Neural cell (in vitro differentiated cells): ENCODE data around the gene SFI1. TPM values are rescaled to one million over a fixed set of nuclear protein-coding genes. Genes with fewer than 3 reads are reported as not detected.

Experiments used
- H2AFZ ChIP-seq: fragments of 200-600, 300-800 bp; sonication (generic), shearing (Covaris generic); 2 replicates; pipeline ENCODE4 v1.6.0; 2014; ENCODE audit warnings: low read depth, mild to moderate bottlenecking, antibody characterized with exemption, low read length, moderate library complexity
- H3F3A ChIP-seq: fragments of 200-600 bp; shearing (Covaris generic); 2 replicates; pipeline ENCODE4 v1.6.1; 2016; ENCODE audit warnings: mild to moderate bottlenecking, moderate library complexity, mixed read lengths, antibody characterized with exemption, low read length; ENCODE audit not compliant: insufficient read depth, poor library complexity, severe bottlenecking
- H3K27ac ChIP-seq: fragments of 200-600, 300-800 bp; sonication (generic), shearing (Covaris generic); 2 replicates; pipeline ENCODE4 v1.5.1; 2014; ENCODE audit warnings: mild to moderate bottlenecking, low read length, moderate library complexity
- H3K27me3 ChIP-seq: fragments of 300-800, 200-600 bp; sonication (generic), shearing (Covaris generic); 2 replicates; pipeline ENCODE4 v1.6.0; 2014; ENCODE audit warnings: mild to moderate bottlenecking, low read depth, low read length, moderate library complexity; ENCODE audit not compliant: insufficient read depth
- H3K36me3 ChIP-seq: fragments of 300-800, 200-600 bp; sonication (generic), shearing (Covaris generic); 2 replicates; pipeline ENCODE4 v1.5.1; 2014; ENCODE audit warnings: mild to moderate bottlenecking, antibody characterized with exemption, low read length, moderate library complexity; ENCODE audit not compliant: insufficient read depth
- H3K4me2 ChIP-seq: fragments of 300-800, 200-600 bp; sonication (generic), shearing (Covaris generic); 2 replicates; pipeline ENCODE4 v1.6.0; 2014; ENCODE audit warnings: mild to moderate bottlenecking, low read length
- H3K4me3 ChIP-seq: fragments of 300-800, 200-600 bp; sonication (generic), shearing (Covaris generic); 2 replicates; pipeline ENCODE4 v1.5.1; 2014; ENCODE audit warnings: mild to moderate bottlenecking, low read length, moderate library complexity
- H3K79me2 ChIP-seq: fragments of 200-600 bp; shearing (Covaris generic); replicated peaks from 2 replicates; pipeline ENCODE4 v1.6.0; 2014; ENCODE audit warnings: mild to moderate bottlenecking, low read length, moderate library complexity; ENCODE audit not compliant: insufficient read depth
- H3K9ac ChIP-seq: fragments of 300-800, 200-600 bp; sonication (generic), shearing (Covaris generic); 2 replicates; pipeline ENCODE4 v1.6.1; 2016; ENCODE audit warnings: mild to moderate bottlenecking, low read length, mixed read lengths
- H3K9me2 ChIP-seq: fragments of 200-600 bp; shearing (Covaris generic); 2 replicates; pipeline ENCODE4 v1.6.1; 2016; ENCODE audit warnings: mild to moderate bottlenecking, low read length, mixed read lengths; ENCODE audit not compliant: insufficient read depth
- H3K9me3 ChIP-seq: fragments of 200-600, 300-800 bp; sonication (generic), shearing (Covaris generic); 2 replicates; pipeline ENCODE4 v1.6.1; 2016; ENCODE audit warnings: mild to moderate bottlenecking, mixed run types, low read length, moderate library complexity, mixed read lengths
- H4K20me1 ChIP-seq: fragments of 200-600 bp; shearing (Covaris generic); 2 replicates; pipeline ENCODE4 v1.6.1; 2016; ENCODE audit warnings: mild to moderate bottlenecking, mixed run types; ENCODE audit not compliant: insufficient read depth
- EP300 ChIP-seq: fragments of 450-650 bp; conservative IDR thresholded peaks from 2 replicates; pipeline ENCODE4 v1.6.1; 2014; ENCODE audit warnings: antibody characterized with exemption, mild to moderate bottlenecking, moderate library complexity; ENCODE audit not compliant: poor library complexity, severe bottlenecking
- EZH2 ChIP-seq: fragments of 200-600, 300-800 bp; shearing (Covaris generic), sonication (generic); IDR thresholded peaks from 2 replicates; pipeline ENCODE4 v1.6.1; 2014; ENCODE audit warnings: antibody characterized with exemption, low read length, borderline replicate concordance, mild to moderate bottlenecking; ENCODE audit not compliant: insufficient read depth, poor library complexity, severe bottlenecking
- MXI1 ChIP-seq: fragments of 450-650 bp; conservative IDR thresholded peaks from 2 replicates; pipeline ENCODE4 v1.6.1; 2014; ENCODE audit warnings: antibody characterized with exemption, mild to moderate bottlenecking; ENCODE audit not compliant: poor library complexity, severe bottlenecking
- POLR2AphosphoS5 ChIP-seq: IDR thresholded peaks from 2 replicates; pipeline ENCODE4 v1.6.1; 2012
- RAD21 ChIP-seq: fragments of 450-650 bp; conservative IDR thresholded peaks from 2 replicates; pipeline ENCODE4 v1.6.1; 2014; ENCODE audit warnings: antibody characterized with exemption, mild to moderate bottlenecking, moderate library complexity
- SMC3 ChIP-seq: fragments of 450-650 bp; conservative IDR thresholded peaks from 2 replicates; pipeline ENCODE4 v1.6.1; 2014; ENCODE audit warnings: antibody characterized with exemption, mild to moderate bottlenecking, moderate library complexity; ENCODE audit not compliant: poor library complexity
- TAF1 ChIP-seq: IDR thresholded peaks from 2 replicates; pipeline ENCODE4 v1.6.1; 2012; ENCODE audit warnings: low read depth
- polyA plus RNA-seq: library from polyadenylated mRNA; depleted of rRNA; stranded (reverse); fragments of >200 nt; gene quantifications from 2 replicates; pipeline ENCODE4 v1.2.3, GENCODE V29; 2014
- TF ChIP-seq, protein P1 (sequence below): IDR thresholded peaks from 2 replicates; pipeline ENCODE4 v1.6.1; 2012; ENCODE audit warnings: borderline replicate concordance
- TF ChIP-seq, protein P2 (sequence below): fragments of 450-650 bp; IDR thresholded peaks from 2 replicates; pipeline ENCODE4 v1.5.1; 2014; ENCODE audit warnings: antibody characterized with exemption, mild to moderate bottlenecking, moderate library complexity; ENCODE audit not compliant: poor library complexity, severe bottlenecking

The SFI1 gene
- polyA plus RNA-seq, 1 donor from 2014 or later: 19.9 TPM

- no peak overlapping the region for H3K9ac ChIP-seq
- no peaks in the 10 kb centered on the region for H3K27me3 ChIP-seq
- no peaks in the 10 kb centered on the region for H3F3A ChIP-seq
- no peak overlapping the region for H3K4me3 ChIP-seq
- H3K9me3 ChIP-seq: no peaks in the 10 kb centered on the region
- H3K36me3 ChIP-seq: no peaks in the 10 kb centered on the region
- no peaks in the 10 kb centered on the region for H3K79me2 ChIP-seq
- no peak overlapping the region for H3K27ac ChIP-seq
- H4K20me1 ChIP-seq: no peaks in the 10 kb centered on the region
- no peak overlapping the region for H3K4me2 ChIP-seq
- no peaks in the 10 kb centered on the region for H3K9me2 ChIP-seq
- TF ChIP-seq RAD21: no peak
- no peak for TF ChIP-seq TAF1
- TF ChIP-seq EZH2: no peak
- TF ChIP-seq, protein P1, sequence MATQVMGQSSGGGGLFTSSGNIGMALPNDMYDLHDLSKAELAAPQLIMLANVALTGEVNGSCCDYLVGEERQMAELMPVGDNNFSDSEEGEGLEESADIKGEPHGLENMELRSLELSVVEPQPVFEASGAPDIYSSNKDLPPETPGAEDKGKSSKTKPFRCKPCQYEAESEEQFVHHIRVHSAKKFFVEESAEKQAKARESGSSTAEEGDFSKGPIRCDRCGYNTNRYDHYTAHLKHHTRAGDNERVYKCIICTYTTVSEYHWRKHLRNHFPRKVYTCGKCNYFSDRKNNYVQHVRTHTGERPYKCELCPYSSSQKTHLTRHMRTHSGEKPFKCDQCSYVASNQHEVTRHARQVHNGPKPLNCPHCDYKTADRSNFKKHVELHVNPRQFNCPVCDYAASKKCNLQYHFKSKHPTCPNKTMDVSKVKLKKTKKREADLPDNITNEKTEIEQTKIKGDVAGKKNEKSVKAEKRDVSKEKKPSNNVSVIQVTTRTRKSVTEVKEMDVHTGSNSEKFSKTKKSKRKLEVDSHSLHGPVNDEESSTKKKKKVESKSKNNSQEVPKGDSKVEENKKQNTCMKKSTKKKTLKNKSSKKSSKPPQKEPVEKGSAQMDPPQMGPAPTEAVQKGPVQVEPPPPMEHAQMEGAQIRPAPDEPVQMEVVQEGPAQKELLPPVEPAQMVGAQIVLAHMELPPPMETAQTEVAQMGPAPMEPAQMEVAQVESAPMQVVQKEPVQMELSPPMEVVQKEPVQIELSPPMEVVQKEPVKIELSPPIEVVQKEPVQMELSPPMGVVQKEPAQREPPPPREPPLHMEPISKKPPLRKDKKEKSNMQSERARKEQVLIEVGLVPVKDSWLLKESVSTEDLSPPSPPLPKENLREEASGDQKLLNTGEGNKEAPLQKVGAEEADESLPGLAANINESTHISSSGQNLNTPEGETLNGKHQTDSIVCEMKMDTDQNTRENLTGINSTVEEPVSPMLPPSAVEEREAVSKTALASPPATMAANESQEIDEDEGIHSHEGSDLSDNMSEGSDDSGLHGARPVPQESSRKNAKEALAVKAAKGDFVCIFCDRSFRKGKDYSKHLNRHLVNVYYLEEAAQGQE: no peak
- TF ChIP-seq POLR2AphosphoS5: no peak
- no peak for TF ChIP-seq EP300
- TF ChIP-seq, protein P2, sequence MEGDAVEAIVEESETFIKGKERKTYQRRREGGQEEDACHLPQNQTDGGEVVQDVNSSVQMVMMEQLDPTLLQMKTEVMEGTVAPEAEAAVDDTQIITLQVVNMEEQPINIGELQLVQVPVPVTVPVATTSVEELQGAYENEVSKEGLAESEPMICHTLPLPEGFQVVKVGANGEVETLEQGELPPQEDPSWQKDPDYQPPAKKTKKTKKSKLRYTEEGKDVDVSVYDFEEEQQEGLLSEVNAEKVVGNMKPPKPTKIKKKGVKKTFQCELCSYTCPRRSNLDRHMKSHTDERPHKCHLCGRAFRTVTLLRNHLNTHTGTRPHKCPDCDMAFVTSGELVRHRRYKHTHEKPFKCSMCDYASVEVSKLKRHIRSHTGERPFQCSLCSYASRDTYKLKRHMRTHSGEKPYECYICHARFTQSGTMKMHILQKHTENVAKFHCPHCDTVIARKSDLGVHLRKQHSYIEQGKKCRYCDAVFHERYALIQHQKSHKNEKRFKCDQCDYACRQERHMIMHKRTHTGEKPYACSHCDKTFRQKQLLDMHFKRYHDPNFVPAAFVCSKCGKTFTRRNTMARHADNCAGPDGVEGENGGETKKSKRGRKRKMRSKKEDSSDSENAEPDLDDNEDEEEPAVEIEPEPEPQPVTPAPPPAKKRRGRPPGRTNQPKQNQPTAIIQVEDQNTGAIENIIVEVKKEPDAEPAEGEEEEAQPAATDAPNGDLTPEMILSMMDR: no peak
- no peak for TF ChIP-seq SMC3
- no peak for TF ChIP-seq MXI1
- H2AFZ ChIP-seq: no peak overlapping the region
Measured at GRCh38 chr22:31631436-31631835, 135.1 kb downstream of the SFI1 start.

DNA sequence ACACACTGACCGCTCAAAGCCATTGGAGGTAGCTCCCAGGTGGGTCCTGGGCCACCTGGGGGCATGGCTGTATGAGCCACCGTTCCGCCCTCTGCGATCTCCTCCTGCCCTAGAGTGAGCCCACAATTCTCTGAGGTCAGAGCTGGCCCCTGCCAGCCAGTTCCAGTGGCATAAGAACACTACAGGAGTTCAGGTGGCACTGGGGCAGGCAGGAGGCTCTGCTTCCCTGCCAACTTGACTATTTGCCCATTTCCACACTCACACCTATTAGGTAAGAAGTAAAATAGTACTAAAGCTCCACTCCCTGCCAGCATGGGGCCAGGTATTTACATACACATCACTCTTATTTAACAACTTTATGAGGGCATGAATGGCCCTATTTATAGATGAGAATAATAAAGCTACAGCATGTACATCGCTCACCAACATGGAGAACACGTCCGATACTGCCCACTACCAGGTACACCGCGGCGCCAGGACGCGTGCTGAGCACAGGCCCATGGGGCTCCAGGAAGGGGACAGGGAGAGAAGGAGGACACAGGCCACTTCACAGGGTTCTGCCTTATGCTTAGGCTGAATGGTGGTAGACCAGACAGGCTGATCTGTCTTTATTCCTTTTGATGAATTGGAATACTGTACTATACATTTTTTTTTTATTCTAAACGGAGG lies 139.4 kb downstream of the SFI1 start:
- H3F3A ChIP-seq: no peaks in the 10 kb centered on the region

More for the DNA sequence above, 139.4 kb downstream of the SFI1 start:
- H3K9me2 ChIP-seq: no peaks in the 10 kb centered on the region
- no peaks in the 10 kb centered on the region for H3K27me3 ChIP-seq
- no peaks in the 10 kb centered on the region for H3K79me2 ChIP-seq
- H3K4me2 ChIP-seq: no peak overlapping the region
- no peak overlapping the region for H3K27ac ChIP-seq
- no peak overlapping the region for H3K4me3 ChIP-seq
- no peaks in the 10 kb centered on the region for H3K9me3 ChIP-seq
- H2AFZ ChIP-seq: no peak overlapping the region
- no peak for TF ChIP-seq RAD21
- TF ChIP-seq POLR2AphosphoS5: no peak
- TF ChIP-seq, protein P1: no peak
- TF ChIP-seq EP300: no peak
- TF ChIP-seq TAF1: no peak
- no peak for TF ChIP-seq EZH2
- TF ChIP-seq SMC3: no peak
- TF ChIP-seq, protein P2: no peak
- TF ChIP-seq MXI1: no peak
- H3K9ac ChIP-seq: no peak overlapping the region
- no peaks in the 10 kb centered on the region for H4K20me1 ChIP-seq
- H3K36me3 ChIP-seq: no peaks in the 10 kb centered on the region
